ENCODE measurements around the gene ZNF776. TPM values are rescaled to one million over a fixed set of nuclear protein-coding genes. Genes with fewer than 3 reads are reported as not detected.

Gene ZNF776
- 7.7 and 12.0 TPM in 2 replicates for polyA plus RNA-seq (2011; rRNA removed)
- 10.1 and 10.9 TPM in 2 replicates for polyA minus RNA-seq (2011; rRNA and poly(A)+ RNA removed)

GRCh38 chr19:57746580-57747471, at the start of gene ZNF776:
Gene ZNF776, plus strand, starts transcription at chr19:57746815. Its CDS starts 244 bp downstream, at chr19:57747059.
- ChIA-PET CTCF (no interaction called here), POLR2A (no interaction called here)

DNA sequence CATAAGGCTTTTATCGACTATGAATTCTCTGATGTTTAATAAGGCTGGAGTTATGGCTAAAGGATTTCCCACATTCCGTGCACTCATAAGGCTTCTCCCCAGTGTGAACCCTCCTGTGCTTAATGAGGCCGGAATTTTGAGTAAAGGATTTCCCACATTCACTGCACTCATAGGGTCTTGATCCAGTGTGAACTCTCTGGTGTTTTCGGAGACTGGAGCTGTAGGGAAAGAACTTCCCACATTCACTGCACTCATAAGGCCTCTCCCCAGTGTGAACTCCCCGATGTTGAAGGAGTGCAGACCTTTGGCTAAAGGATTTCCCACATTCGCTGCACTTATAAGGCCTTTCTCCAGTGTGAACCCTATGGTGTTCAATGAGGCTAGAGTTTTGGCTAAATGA, 45.0 kb upstream of the ZNF776 start:
- ChIA-PET CTCF (no interaction called here), POLR2A (no interaction called here)
- Histone ChIP-seq H3K36me3 (ENCODE audit: control insufficient read depth, insufficient read depth, low read length) (peaks cover 7% of the 10 kb centered on the region), H3K4me3 (ENCODE audit: low read depth, low read length) (no peak overlapping the region), H3K27me3 (ENCODE audit: control insufficient read depth, insufficient read depth, low read length) (no peaks in the 10 kb centered on the region)
- no peak for TF ChIP-seq CTCF (IDR thresholded peaks at IDR 0.05; ENCODE audit: insufficient read depth, low read depth, low read length)
- no peak for DNase-seq (ENCODE audit: low read depth)

More at GRCh38 chr19:57746580-57747471, at the start of gene ZNF776:
- TF ChIP-seq CTCF (IDR thresholded peaks at IDR 0.05; ENCODE audit: insufficient read depth, low read depth, low read length): no peak
- DNase-seq (ENCODE audit: low read depth): peak; percentile 63
- Histone ChIP-seq H3K36me3 (ENCODE audit: control insufficient read depth, insufficient read depth, low read length) (peaks cover 8% of the 10 kb centered on the region; the same call in 1 of the 2 replicates), H3K27me3 (ENCODE audit: control insufficient read depth, insufficient read depth, low read length) (no peaks in the 10 kb centered on the region), H3K4me3 (ENCODE audit: low read depth, low read length) (peak within 1 kb of the TSS; percentile 76)

- CTCF ChIA-PET: no interaction called here
- POLR2A ChIA-PET: no interaction called here
- no peak overlapping the region for H3K4me3 ChIP-seq (ENCODE audit: low read depth, low read length)
- H3K27me3 ChIP-seq (ENCODE audit: control insufficient read depth, insufficient read depth, low read length): no peaks in the 10 kb centered on the region
- DNase-seq (ENCODE audit: low read depth): no peak
- TF ChIP-seq CTCF (IDR thresholded peaks at IDR 0.05; ENCODE audit: insufficient read depth, low read depth, low read length): no peak
- peaks cover 5% of the 10 kb centered on the region; the same call in 1 of the 2 replicates for H3K36me3 ChIP-seq (ENCODE audit: control insufficient read depth, insufficient read depth, low read length)
Measured at GRCh38 chr19:57706346-57706745, 40.3 kb upstream of the ZNF776 start.

DNA sequence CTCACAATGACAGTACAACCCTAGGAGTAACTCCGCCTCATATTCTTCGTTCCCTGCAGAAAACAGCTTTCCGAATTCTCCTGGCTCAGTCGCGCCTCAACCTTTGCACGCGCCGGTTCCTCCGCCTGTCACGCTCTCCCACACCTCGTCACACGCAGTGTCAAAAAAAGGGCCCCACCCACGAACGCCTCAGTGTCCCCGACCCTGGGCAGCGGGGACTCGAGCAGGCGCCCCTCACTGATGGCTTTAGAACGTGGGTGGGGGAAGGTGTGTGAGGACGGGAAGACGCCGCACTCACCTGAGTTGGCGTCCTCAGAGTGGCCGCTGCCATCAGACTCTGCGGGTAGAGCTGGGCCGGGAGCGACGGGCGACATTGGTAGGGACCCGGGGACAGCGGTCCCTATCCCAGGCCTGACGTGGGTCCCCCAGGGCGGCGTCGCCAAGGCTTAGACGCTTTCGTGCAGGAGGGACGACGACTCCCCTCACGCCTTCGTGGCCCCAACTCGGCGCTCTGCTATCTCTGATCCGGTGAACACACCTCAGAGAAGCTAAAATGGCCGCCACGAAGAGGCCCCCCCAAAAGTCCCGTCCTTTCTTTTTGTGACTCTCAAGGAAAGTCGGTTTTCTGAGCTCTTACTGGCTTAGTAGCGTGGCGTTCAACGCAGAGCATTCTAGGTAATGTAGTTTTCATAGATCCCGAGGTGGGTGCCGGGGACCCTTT, 37.8 kb upstream of the ZNF776 start, which contains the start of gene ZNF154:
ZNF154 (minus strand) TSS at position 564 of the 721 bp plus-strand sequence; CDS start at position 331, 233 bp downstream.
- CTCF ChIA-PET: no interaction called here
- Histone ChIP-seq H3K4me3 (ENCODE audit: low read depth, low read length) (peak within 1 kb of the TSS; percentile 73), H3K36me3 (ENCODE audit: control insufficient read depth, insufficient read depth, low read length) (peaks cover 1% of the 10 kb centered on the region; the same call in 1 of the 2 replicates), H3K27me3 (ENCODE audit: control insufficient read depth, insufficient read depth, low read length) (no peaks in the 10 kb centered on the region)
- POLR2A ChIA-PET: interaction anchor here (1.0 kb wide), 1 partner anchor 18 kb away, joined by 3 read pairs; no protein-coding TSS in a partner anchor
- TF ChIP-seq CTCF (IDR thresholded peaks at IDR 0.05; ENCODE audit: insufficient read depth, low read depth, low read length): no peak
- no peak for DNase-seq (ENCODE audit: low read depth)

GRCh38 chr19:57709616-57710015, 37.0 kb upstream of the ZNF776 start:
- H3K27me3 ChIP-seq (ENCODE audit: control insufficient read depth, insufficient read depth, low read length): no peaks in the 10 kb centered on the region
- H3K36me3 ChIP-seq (ENCODE audit: control insufficient read depth, insufficient read depth, low read length): peaks cover 1% of the 10 kb centered on the region; the same call in 1 of the 2 replicates
- TF ChIP-seq CTCF (IDR thresholded peaks at IDR 0.05; ENCODE audit: insufficient read depth, low read depth, low read length): no peak
- H3K4me3 ChIP-seq (ENCODE audit: low read depth, low read length): no peak overlapping the region
- ChIA-PET CTCF (no interaction called here), POLR2A (interaction anchor here (1.0 kb wide), 1 partner anchor 17 kb away, joined by 3 read pairs; no protein-coding TSS in a partner anchor)
- no peak for DNase-seq (ENCODE audit: low read depth)

All from BJ (cell line).